ENCODE measurements around the gene MGMT.
A peak's percentile ranks its signal among the peaks of the same experiment; 100 is the strongest.

Gene MGMT

DNA sequence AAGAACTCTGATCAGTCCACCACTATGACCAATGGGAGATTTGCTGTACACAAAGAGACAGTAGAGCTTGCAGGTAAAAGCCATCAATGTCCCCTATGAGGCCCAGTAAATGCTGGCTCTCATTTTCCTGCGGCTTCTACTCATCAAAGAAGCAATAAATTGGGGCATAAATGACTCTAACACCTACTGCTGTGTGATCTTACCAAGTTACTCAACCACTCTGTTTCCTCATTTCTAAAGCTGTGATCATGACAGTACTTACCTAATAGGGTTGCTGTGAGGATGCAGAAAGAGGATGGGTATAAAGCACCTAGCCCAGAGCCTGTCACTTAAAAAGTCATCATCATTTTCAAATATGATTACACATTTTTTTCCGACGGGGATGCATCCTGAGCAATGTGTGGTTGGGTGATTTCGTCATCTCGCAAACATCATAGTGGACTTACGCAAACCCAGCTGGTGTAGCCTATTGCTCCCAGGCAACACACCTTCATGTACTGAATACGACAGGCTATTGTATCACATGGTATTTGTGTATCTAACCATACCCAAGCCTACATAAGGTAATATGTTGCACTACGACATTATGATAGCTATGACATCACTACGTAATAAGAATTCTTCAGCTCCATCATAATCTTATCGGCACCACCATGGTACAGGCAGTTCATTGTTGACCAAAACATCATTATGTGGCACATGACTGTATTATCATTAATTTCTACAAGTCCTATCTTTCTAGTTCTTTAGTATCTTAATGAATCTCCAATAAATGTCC lies 7.1 kb upstream of the MGMT start:
- no peak for DNase-seq

GRCh38 chr10:129462257-129462795 lies 4.7 kb upstream of the MGMT start:
- DNase-seq: no peak

DNA sequence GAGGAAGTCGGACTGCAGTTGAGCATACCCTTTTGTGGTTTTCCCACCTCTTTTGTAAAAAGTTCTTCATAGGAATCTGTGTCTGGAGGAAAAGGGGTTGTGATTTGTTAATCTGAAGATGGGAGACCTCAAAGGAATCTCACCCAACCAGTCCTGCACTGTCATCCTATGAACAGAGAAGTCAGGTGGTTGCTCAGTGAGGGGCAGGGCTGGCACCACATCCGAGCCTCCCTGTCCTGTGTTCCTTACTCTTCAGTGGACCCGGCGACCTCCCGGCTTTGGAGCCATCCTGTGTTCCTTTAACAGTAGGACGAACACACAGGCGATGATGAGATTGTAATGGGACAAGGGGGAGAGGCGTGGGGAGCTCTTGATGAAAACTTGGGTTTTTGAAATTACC lies 2.8 kb upstream of the MGMT start:
- no peak for DNase-seq

- DNase-seq: no peak
Observed at GRCh38 chr10:129465796-129466702, 992 bp upstream of the MGMT start.

GRCh38 chr10:129467359-129468064 lies 471 bp downstream of the MGMT start:
- DNase-seq: no peak

- DNase-seq: no peak
Observed at GRCh38 chr10:129468187-129468586, 1.1 kb downstream of the MGMT start.

- DNase-seq: no peak
Observed at GRCh38 chr10:129470103-129470851, 3.2 kb downstream of the MGMT start.

- DNase-seq: no peak
Observed at GRCh38 chr10:129471447-129472175, 4.6 kb downstream of the MGMT start.

- no peak for DNase-seq
Observed at GRCh38 chr10:129472696-129473555, 5.9 kb downstream of the MGMT start.

DNA sequence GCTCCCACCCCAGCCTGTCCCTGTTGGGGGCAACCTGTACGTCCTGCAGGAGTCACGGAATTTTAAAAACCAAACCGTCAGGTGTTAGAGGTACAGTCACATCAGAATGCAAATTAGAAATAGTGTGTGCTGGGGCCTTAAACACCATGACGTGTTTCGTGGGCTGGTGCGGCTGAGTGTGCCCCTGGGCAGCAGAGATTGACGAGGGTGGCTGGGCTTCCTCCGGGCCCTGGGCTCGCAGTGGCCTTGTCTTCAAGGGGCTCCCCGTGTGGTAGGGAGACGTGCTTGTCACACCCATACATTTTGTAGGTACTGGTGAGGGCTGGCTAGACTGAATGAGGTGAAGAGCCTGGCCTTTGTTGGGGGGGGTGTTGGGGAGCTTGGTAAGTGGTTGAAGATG lies 7.6 kb downstream of the MGMT start:
- no peak for DNase-seq

DNA sequence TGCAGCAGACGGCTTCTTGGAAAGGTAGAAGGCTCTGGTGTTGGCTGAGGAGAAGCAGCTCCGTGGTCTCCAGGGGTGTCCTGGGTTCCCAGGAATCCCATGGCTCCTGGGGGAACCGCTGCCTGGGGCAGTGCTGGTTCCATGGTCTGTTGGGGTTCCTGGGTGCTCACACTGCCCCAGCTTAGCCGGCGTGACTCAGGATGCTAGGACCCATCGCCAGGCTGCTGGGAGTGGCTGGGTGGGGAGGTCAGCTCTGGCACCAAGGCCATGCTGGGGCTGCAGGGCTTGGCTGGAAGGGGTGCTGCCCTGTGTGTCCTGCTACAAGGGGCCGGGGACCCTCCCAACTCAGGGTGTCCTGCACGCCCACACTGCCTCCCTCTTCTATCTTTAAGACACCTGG lies 9.4 kb downstream of the MGMT start:
- DNase-seq: no peak

DNA sequence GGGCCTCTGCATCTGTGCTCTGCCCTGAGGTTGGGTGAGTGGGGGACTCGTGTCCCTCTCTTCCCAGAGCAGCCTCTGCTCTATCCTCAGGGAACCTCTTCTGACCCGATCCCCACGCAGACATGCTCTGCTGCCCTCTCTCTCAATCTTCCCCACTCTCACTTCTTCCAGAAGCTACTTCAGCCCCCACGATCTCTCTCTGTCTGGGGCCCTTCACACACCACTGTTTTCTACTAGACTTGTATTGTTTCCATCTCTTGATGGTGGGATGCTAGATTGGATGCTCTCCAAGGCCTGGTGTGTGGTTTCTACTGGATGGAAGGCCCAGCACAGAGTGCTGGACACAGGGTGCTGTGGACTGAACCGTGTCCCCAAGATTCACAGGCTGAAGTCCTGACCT lies 10.0 kb downstream of the MGMT start:
- DNase-seq: no peak

GRCh38 chr10:129481641-129482040 lies 14.6 kb downstream of the MGMT start:
- DNase-seq: no peak

GRCh38 chr10:129483430-129484010 lies 16.5 kb downstream of the MGMT start:
- no peak for DNase-seq

- DNase-seq: no peak
Observed at GRCh38 chr10:129486805-129487204, 19.8 kb downstream of the MGMT start.

DNA sequence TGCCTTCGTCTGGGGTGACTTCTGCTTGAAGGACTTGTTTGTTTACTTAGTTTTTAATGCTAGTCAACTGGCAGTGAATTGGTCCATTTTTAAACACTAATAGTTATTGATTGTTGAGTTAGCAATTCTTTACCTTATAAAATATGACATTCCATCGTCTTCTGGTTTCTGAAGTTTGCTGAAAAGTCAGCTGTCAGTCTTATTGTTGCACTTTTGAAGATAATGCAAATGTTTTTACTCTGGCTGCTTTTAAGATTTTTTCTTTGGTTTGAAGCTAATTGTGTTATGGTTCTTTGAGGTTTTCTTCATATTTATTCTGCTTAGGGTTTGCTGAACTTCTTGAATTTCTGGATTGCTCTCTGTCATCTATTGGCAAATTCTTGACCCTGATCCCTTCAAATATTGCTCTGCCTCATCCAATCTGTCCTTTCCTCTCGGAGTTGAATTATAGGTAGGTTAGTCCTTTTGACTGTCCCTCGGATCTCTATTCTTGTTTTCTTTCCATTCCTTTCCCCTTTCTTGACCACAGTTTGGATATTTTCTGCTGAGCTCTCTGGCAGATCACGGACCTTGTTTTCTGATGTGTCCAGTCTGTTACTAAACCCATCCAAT lies 24.2 kb downstream of the MGMT start:
- DNase-seq: peak; percentile 2

- no peak for DNase-seq
Observed at GRCh38 chr10:129494176-129494575, 27.1 kb downstream of the MGMT start.

DNA sequence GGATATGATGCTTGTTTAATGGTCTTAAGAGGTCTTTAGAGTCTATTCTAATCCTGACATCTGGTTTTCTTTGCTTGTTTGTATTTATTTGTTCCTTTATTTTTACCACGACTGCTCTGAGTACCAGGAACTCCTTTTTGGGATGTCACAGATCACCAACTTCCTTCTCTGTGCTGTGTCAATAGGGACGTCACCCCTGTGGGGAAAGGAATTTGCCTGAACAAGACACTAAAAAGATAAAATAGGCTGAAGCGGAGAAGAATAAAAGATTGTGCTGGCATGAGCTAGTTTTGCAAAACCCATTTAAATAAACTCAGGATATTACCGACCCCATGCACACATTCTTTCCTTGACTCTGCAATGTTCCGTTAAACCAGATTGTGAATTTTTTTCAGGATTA lies 27.7 kb downstream of the MGMT start:
- no peak for DNase-seq

- DNase-seq: no peak
Observed at GRCh38 chr10:129495256-129495655, 28.2 kb downstream of the MGMT start.

- DNase-seq: no peak
Observed at GRCh38 chr10:129495698-129496097, 28.7 kb downstream of the MGMT start.

Data from NCI-H1436 (cell line).